ENCODE results near the gene POU5F1. TPM values are rescaled to one million over a fixed set of nuclear protein-coding genes. Genes with fewer than 3 reads are reported as not detected.
"Not testable (repeated sequence)": the region's sequence is repeated elsewhere in the genome, so short reads cannot be mapped to it uniquely, and the experiment has no call there.

Gene POU5F1
- total RNA-seq, 1 experiment from 2014 or later = not detected

DNA sequence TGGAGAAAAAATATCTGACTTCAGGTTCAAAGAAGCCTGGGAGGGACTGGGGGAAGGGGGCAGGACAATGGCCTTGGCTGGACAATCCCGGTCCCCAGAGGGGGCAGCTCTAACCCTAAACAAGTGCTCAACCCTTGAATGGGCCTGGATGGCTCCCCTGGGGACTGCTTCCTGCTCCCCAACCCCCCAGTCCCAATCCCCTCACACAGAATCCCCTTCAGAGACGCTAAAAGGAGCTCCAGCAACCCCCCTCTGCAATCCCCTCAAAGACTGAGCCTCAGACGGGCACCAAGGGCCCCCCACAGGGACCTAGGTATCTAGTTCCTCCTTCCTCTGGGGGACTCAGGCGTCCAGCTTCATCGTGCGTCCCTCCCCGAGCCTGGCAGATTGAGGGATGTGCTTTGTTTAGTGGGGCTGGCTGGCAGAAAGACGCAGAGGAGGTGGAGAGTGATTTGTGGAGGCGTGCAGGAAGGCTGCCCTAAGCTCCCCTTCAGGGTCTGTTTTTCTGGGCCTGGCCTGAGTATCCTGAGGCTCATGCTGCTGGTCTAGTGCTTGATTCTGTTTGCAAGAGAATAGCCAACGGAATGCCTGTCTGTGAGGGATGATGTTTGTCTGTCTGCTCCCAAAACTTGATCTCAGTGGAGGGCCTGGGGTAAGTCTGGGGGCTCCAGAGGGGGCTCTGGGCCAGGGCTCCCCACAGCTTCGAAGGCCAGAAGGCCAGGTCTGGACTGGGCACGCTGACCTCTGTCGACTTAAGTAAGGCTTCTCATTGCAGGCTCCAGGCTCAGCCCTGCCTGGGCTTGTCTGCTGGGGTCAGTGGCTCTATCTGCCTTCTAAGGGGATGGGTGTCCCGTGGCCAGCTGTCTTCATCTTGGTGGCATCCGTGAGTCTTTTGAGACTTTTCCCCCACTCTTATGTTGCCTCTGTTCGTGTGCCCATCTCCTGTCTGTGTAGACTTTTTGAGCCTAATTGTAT lies 1.7 kb upstream of the POU5F1 start:
- no TSS peak for BruUV-seq (replicated peaks)
- DNase-seq (ENCODE audit: low spot score) = no peak
- TF ChIP-seq CTCF (conservative IDR thresholded peaks at IDR 0.05; ENCODE audit: low read depth, low read length) (no peak), EZH2 (IDR thresholded peaks at IDR 0.05; ENCODE audit: borderline replicate concordance, low read depth, low read length, poor library complexity, severe bottlenecking) (no peak)
- Histone ChIP-seq H3K36me3 (ENCODE audit: insufficient read depth, low read length, poor library complexity, severe bottlenecking) (no peaks in the 10 kb centered on the region), H3K4me1 (ENCODE audit: insufficient read depth, low read length, poor library complexity, severe bottlenecking) (no peaks in the 10 kb centered on the region), H3K4me3 (ENCODE audit: low read depth, low read length, poor library complexity, severe bottlenecking) (no peak overlapping the region), H3K27me3 (replicated peaks; ENCODE audit: insufficient read depth, low read depth, low read length, poor library complexity) (no peaks in the 10 kb centered on the region), H3K27ac (ENCODE audit: low read depth, low read length, poor library complexity, severe bottlenecking) (no peak overlapping the region), H3K9me3 (ENCODE audit: low read depth, low read length, poor library complexity, severe bottlenecking) (no peaks in the 10 kb centered on the region)
- ChIA-PET POLR2A (ENCODE audit: low non-redundant PET) (no interaction called here), CTCF (no interaction called here)
- intact Hi-C loops (cut with micrococcal nuclease; ENCODE audit: unreplicated experiment) = no loop called here

- intact Hi-C loops (cut with micrococcal nuclease; ENCODE audit: unreplicated experiment) = no loop called here
- no peak for TF ChIP-seq EZH2 (IDR thresholded peaks at IDR 0.05; ENCODE audit: borderline replicate concordance, low read depth, low read length, poor library complexity, severe bottlenecking)
- TF ChIP-seq CTCF (conservative IDR thresholded peaks at IDR 0.05; ENCODE audit: low read depth, low read length) = no peak
- no peak overlapping the region for H3K27ac ChIP-seq (ENCODE audit: low read depth, low read length, poor library complexity, severe bottlenecking)
- H3K4me1 ChIP-seq (ENCODE audit: insufficient read depth, low read length, poor library complexity, severe bottlenecking) = no peaks in the 10 kb centered on the region
- no peaks in the 10 kb centered on the region for H3K27me3 ChIP-seq (replicated peaks; ENCODE audit: insufficient read depth, low read depth, low read length, poor library complexity)
- DNase-seq (ENCODE audit: low spot score) = no peak
- H3K4me3 ChIP-seq (ENCODE audit: low read depth, low read length, poor library complexity, severe bottlenecking) = no peak overlapping the region
- ChIA-PET POLR2A (ENCODE audit: low non-redundant PET) (no interaction called here), CTCF (no interaction called here)
- H3K36me3 ChIP-seq (ENCODE audit: insufficient read depth, low read length, poor library complexity, severe bottlenecking) = no peaks in the 10 kb centered on the region
- no TSS peak for BruUV-seq (replicated peaks)
- H3K9me3 ChIP-seq (ENCODE audit: low read depth, low read length, poor library complexity, severe bottlenecking) = no peaks in the 10 kb centered on the region
Measured at GRCh38 chr6:31170987-31171671, 647 bp upstream of the POU5F1 start.

DNA sequence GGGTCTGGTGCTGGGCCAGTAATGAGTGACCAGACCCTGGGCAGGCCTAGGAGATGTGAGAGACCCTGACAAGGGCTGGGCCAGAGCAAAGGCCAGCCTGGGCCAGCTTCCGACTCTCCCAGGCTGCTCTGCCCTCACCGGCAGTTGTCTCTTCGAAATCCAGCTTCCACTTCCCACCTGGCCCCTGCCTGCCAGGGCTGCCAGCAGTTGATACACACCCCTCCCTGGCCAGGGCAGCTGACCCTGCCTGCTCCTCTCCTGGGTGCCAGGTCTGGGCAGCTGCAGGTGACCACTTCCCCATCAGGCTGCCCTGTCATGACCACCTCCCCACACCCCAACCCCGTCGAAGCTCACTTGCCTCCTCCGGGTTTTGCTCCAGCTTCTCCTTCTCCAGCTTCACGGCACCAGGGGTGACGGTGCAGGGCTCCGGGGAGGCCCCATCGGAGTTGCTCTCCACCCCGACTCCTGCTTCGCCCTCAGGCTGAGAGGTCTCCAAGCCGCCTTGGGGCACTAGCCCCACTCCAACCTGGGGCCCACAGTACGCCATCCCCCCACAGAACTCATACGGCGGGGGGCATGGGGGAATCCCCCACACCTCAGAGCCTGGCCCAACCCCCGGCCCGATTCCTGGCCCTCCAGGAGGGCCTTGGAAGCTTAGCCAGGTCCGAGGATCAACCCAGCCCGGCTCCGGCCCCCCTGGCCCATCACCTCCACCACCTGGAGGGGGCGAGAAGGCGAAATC lies 453 bp downstream of the POU5F1 start:
- POLR2A ChIA-PET (ENCODE audit: low non-redundant PET) = interaction anchor here (0.6 kb wide), 1 partner anchor 876 kb away, joined by 3 read pairs; no protein-coding TSS in a partner anchor
- not testable (repeated sequence) for H3K27ac ChIP-seq (ENCODE audit: low read depth, low read length, poor library complexity, severe bottlenecking)

More for the DNA sequence above, 453 bp downstream of the POU5F1 start:
- BruUV-seq (replicated peaks); H3K4me3 ChIP-seq (ENCODE audit: low read depth, low read length, poor library complexity, severe bottlenecking); H3K36me3 ChIP-seq (ENCODE audit: insufficient read depth, low read length, poor library complexity, severe bottlenecking); intact Hi-C loops (cut with micrococcal nuclease; ENCODE audit: unreplicated experiment); H3K27me3 ChIP-seq (replicated peaks; ENCODE audit: insufficient read depth, low read depth, low read length, poor library complexity); DNase-seq (ENCODE audit: low spot score); H3K9me3 ChIP-seq (ENCODE audit: low read depth, low read length, poor library complexity, severe bottlenecking); H3K4me1 ChIP-seq (ENCODE audit: insufficient read depth, low read length, poor library complexity, severe bottlenecking): not testable (repeated sequence)
- CTCF ChIA-PET = interaction anchor here (0.6 kb wide), 1 partner anchor 33 kb away, joined by 3 read pairs; no protein-coding TSS in a partner anchor

Measured in A673 (cell line).